ENCODE data around the gene TPGS1. TPM values are rescaled to one million over a fixed set of nuclear protein-coding genes. Genes with fewer than 3 reads are reported as not detected.

Gene TPGS1
- total and polyA plus RNA-seq, 10 donors: 9.8 to 24.4 (median 19.5) TPM

DNA sequence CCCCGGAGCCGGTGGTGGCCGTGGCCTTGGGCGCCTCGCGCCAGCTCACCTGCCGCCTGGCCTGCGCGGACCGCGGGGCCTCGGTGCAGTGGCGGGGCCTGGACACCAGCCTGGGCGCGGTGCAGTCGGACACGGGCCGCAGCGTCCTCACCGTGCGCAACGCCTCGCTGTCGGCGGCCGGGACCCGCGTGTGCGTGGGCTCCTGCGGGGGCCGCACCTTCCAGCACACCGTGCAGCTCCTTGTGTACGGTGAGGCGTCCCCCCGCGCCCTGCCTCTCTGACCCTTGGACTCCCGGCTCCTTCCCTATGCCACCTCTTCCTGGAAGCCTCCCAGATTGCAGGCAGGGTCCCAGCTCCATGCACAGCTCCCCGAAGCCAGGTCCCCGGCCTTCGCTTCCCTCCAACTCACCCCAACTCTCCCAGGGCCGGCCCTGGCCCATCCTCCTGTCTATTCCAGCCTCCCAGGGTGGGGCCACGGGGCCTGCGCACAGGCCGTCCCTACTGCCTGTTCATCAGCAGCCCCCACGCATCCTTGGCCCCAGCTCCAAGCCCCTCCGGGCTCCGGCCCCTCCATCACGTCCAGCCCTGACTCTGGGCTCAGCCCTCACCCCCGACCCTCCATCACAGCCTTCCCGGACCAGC, 9.3 kb upstream of the TPGS1 start:
- Histone ChIP-seq H3K27me3 (replicated peaks in 1 of 7) (peaks cover 8 to 58% (median 26%) of the 10 kb centered on the region in 7 donors), H3K36me3 (no peaks in the 10 kb centered on the region), H3K4me3 (peak overlapping the region in 3 of 8 donors; percentile 7 to 51 (median 18)), H3K9me3 (no peaks in the 10 kb centered on the region), H3K4me1 (peaks cover 5 to 62% (median 33%) of the 10 kb centered on the region in 6 donors), H3K27ac (no peak overlapping the region)
- 7 to 14% (median 11%) methylated on average over 28 to 50 of the region's 50 CpGs for WGBS, 5 donors
- peak; percentile 77 for DNase-seq
- intact Hi-C loops (cut with DNase I; ENCODE audit: low total_unique reads): no loop called here
- TF ChIP-seq, protein P1, sequence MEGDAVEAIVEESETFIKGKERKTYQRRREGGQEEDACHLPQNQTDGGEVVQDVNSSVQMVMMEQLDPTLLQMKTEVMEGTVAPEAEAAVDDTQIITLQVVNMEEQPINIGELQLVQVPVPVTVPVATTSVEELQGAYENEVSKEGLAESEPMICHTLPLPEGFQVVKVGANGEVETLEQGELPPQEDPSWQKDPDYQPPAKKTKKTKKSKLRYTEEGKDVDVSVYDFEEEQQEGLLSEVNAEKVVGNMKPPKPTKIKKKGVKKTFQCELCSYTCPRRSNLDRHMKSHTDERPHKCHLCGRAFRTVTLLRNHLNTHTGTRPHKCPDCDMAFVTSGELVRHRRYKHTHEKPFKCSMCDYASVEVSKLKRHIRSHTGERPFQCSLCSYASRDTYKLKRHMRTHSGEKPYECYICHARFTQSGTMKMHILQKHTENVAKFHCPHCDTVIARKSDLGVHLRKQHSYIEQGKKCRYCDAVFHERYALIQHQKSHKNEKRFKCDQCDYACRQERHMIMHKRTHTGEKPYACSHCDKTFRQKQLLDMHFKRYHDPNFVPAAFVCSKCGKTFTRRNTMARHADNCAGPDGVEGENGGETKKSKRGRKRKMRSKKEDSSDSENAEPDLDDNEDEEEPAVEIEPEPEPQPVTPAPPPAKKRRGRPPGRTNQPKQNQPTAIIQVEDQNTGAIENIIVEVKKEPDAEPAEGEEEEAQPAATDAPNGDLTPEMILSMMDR (IDR thresholded peaks at IDR 0.05 in 8 of 11, conservative IDR thresholded peaks at IDR 0.05 in 3 of 11): no peak
- TF ChIP-seq POLR2AphosphoS5 (IDR thresholded peaks at IDR 0.05) (no peak), POLR2A (IDR thresholded peaks at IDR 0.05) (no peak)

DNA sequence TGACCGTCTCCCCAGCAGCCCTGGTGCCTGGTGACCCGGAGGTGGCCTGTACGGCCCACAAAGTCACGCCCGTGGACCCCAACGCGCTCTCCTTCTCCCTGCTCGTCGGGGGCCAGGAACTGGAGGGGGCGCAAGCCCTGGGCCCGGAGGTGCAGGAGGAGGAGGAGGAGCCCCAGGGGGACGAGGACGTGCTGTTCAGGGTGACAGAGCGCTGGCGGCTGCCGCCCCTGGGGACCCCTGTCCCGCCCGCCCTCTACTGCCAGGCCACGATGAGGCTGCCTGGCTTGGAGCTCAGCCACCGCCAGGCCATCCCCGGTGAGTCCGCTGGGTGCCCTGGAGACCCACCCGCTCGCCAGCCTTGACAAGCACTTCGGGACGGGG, 8.8 kb upstream of the TPGS1 start:
- intact Hi-C loops (cut with DNase I; ENCODE audit: low total_unique reads): no loop called here
- TF ChIP-seq POLR2A (IDR thresholded peaks at IDR 0.05): no peak
- TF ChIP-seq, protein P1 (IDR thresholded peaks at IDR 0.05 in 8 of 11, conservative IDR thresholded peaks at IDR 0.05 in 3 of 11): no peak
- TF ChIP-seq POLR2AphosphoS5 (IDR thresholded peaks at IDR 0.05): no peak
- Histone ChIP-seq H3K27me3 (replicated peaks in 1 of 7) (peaks cover 8 to 58% (median 26%) of the 10 kb centered on the region in 7 donors), H3K4me1 (peaks cover 5 to 57% (median 29%) of the 10 kb centered on the region in 6 donors), H3K4me3 (no peak overlapping the region), H3K36me3 (no peaks in the 10 kb centered on the region), H3K27ac (no peak overlapping the region), H3K9me3 (no peaks in the 10 kb centered on the region)
- 23 to 32% (median 28%) methylated on average over 11 to 26 of the region's 26 CpGs for WGBS, 5 donors
- no peak for DNase-seq

DNA sequence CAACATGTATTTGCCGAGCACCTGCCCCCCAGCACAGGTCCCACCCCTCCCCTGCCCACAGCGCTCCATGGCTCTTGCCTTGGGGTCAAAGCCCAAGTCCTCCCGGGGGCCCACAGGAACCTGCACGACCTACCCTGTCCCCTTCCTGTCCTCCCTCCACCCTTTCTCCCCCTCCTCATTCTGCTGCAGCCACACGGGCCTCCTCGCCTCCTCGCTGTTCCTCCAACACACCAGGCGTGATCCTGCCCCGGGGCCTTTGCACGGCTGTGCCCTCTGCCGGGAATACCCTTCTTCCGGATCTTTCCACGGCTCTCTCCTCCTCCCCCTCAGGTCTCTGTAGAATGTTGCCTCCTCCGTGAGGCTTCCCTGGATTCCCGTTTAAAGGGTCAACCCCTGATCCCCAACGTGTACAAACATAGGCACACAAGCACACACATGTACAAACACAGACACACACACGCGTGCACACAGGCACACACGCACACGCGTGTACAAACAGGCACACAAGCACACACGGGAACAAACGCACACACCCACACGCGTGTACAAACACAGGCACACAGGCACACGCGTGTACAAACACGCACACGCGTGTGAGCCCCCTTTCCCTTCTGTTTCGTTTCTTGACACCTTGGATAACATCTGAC, 8.2 kb upstream of the TPGS1 start:
- intact Hi-C loops (cut with DNase I; ENCODE audit: low total_unique reads): no loop called here
- Histone ChIP-seq H3K27me3 (replicated peaks in 1 of 7) (peaks cover 8 to 56% (median 26%) of the 10 kb centered on the region in 7 donors), H3K4me3 (no peak overlapping the region), H3K27ac (no peak overlapping the region), H3K36me3 (no peaks in the 10 kb centered on the region), H3K4me1 (peaks cover 5 to 52% (median 26%) of the 10 kb centered on the region in 6 donors), H3K9me3 (no peaks in the 10 kb centered on the region)
- TF ChIP-seq POLR2A (IDR thresholded peaks at IDR 0.05): no peak
- DNase-seq: no peak
- WGBS, 5 donors: 74 to 76% (median 75%) methylated on average over 31 of the region's 31 CpGs

DNA sequence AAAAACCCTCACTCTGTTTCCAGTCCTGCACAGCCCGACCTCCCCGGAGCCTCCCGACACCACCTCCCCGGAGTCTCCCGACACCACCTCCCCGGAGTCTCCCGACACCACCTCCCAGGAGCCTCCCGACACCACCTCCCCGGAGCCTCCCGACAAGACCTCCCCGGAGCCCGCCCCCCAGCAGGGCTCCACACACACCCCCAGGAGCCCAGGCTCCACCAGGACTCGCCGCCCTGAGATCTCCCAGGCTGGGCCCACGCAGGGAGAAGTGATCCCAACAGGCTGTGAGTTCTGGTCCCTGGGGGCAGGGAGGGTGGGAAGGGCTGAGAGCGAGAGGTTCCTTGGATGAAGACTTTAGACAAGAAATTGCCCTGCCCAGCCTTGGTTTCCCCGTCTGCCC, 5.7 kb upstream of the TPGS1 start:
- H3K27me3 ChIP-seq (replicated peaks in 1 of 7): peaks cover 6 to 32% (median 19%) of the 10 kb centered on the region in 7 donors
- H3K27ac ChIP-seq: peak overlapping the region in 5 of 8 donors; percentile 45 to 87 (median 72)
- TF ChIP-seq, protein P1 (IDR thresholded peaks at IDR 0.05 in 8 of 11, conservative IDR thresholded peaks at IDR 0.05 in 3 of 11): no peak
- no peak for TF ChIP-seq POLR2A (IDR thresholded peaks at IDR 0.05)
- no peak for TF ChIP-seq POLR2AphosphoS5 (IDR thresholded peaks at IDR 0.05)

More for the DNA sequence above, 5.7 kb upstream of the TPGS1 start:
- intact Hi-C loops (cut with DNase I; ENCODE audit: low total_unique reads): no loop called here
- Histone ChIP-seq H3K9me3 (no peaks in the 10 kb centered on the region), H3K36me3 (no peaks in the 10 kb centered on the region), H3K4me1 (peaks cover 4 to 43% (median 25%) of the 10 kb centered on the region in 6 donors), H3K4me3 (no peak overlapping the region)
- WGBS, 5 donors: 83 to 92% (median 85%) methylated on average over 16 to 17 of the region's 17 CpGs
- no peak for DNase-seq
